Esophagus muscularis mucosa (tissue), 3 donors: ENCODE results near the gene AFAP1.

Experiments used
- CTCF ChIP-seq, 3 experiments: fragments of 200-600 bp in 2 of 3; fragments of 450-650 bp in 1 of 3; sonication (generic) in 2 of 3; IDR thresholded peaks; one replicate each; pipeline ENCODE4 v1.5.1; 2017 to 2019; ENCODE audit warnings: antibody characterized with exemption in 3 of 3, mild to moderate bottlenecking in 2 of 3, moderate library complexity in 1 of 3
- POLR2A ChIP-seq: fragments of 450-650 bp; IDR thresholded peaks from one replicate; pipeline ENCODE4 v1.6.1; 2017; ENCODE audit warnings: antibody characterized with exemption, moderate library complexity, mild to moderate bottlenecking, low read depth
- POLR2AphosphoS5 ChIP-seq, 2 donors: sonication (generic); formaldehyde crosslinking; IDR thresholded peaks; one replicate each; pipeline ENCODE4 v1.6.1; 2017; ENCODE audit warnings: antibody characterized with exemption in 2 of 2

GRCh38 chr4:7781366-7781765, 158.3 kb downstream of the AFAP1 start:
- TF ChIP-seq POLR2AphosphoS5 (IDR thresholded peaks at IDR 0.05) (no peak), CTCF (IDR thresholded peaks at IDR 0.05) (no peak), POLR2A (no peak)
